ENCODE data around the gene ACOT2. TPM values are rescaled to one million over a fixed set of nuclear protein-coding genes. Genes with fewer than 3 reads are reported as not detected.

Gene ACOT2
- total RNA-seq, 1 donor from 2014 or later = 39.4 TPM

DNA sequence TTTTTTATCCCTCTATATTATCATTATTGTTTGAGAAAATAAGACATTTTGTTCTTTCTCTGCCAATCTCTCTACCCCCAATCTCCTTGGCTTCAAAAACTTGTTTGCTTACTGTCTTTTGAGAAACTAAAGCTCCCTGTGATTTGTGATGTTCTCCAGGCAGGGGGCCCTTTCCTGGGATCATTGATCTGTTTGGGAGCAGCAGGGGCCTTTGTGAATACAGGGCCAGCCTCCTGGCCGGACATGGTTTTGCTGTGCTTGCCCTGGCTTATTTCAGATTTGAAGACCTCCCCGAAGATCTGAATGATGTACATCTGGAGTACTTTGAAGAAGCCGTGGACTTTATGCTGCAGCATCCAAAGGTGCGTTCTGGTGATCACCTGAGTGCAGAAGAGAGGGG is 47.8 kb downstream of the ACOT2 start:
- DNase-seq (ENCODE audit: extremely low spot score, unreplicated experiment) = no peak

DNA sequence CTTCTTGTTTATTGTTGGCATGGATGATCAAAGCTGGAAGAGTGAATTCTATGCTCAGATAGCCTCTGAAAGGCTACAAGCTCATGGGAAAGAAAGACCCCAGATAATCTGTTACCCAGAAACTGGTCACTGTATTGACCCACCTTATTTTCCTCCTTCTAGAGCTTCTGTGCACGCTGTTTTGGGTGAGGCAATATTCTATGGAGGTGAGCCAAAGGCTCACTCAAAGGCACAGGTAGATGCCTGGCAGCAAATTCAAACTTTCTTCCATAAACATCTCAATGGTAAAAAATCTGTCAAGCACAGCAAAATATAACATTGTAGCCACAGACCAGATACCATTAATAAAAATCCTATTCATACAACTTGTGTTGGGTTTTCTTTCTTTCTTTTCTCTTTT is 50.5 kb downstream of the ACOT2 start:
- no peaks in the 10 kb centered on the region for H3K9me3 Mint-ChIP-seq (ENCODE audit: unreplicated experiment)
- DNase-seq (ENCODE audit: extremely low spot score, unreplicated experiment) = no peak
- H3K36me3 Mint-ChIP-seq (ENCODE audit: unreplicated experiment) = no peaks in the 10 kb centered on the region
- H3K27me3 Mint-ChIP-seq (ENCODE audit: unreplicated experiment) = no peaks in the 10 kb centered on the region
- no peak overlapping the region for H3K27ac Mint-ChIP-seq (ENCODE audit: unreplicated experiment)
- no peaks in the 10 kb centered on the region for H3K4me1 Mint-ChIP-seq (ENCODE audit: unreplicated experiment)
- H3K4me3 Mint-ChIP-seq (ENCODE audit: unreplicated experiment) = no peak overlapping the region
- TF ChIP-seq, protein P1, sequence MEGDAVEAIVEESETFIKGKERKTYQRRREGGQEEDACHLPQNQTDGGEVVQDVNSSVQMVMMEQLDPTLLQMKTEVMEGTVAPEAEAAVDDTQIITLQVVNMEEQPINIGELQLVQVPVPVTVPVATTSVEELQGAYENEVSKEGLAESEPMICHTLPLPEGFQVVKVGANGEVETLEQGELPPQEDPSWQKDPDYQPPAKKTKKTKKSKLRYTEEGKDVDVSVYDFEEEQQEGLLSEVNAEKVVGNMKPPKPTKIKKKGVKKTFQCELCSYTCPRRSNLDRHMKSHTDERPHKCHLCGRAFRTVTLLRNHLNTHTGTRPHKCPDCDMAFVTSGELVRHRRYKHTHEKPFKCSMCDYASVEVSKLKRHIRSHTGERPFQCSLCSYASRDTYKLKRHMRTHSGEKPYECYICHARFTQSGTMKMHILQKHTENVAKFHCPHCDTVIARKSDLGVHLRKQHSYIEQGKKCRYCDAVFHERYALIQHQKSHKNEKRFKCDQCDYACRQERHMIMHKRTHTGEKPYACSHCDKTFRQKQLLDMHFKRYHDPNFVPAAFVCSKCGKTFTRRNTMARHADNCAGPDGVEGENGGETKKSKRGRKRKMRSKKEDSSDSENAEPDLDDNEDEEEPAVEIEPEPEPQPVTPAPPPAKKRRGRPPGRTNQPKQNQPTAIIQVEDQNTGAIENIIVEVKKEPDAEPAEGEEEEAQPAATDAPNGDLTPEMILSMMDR (IDR thresholded peaks at IDR 0.05) = no peak

More for the DNA sequence above, 47.8 kb downstream of the ACOT2 start:
- Mint-ChIP-seq H3K27me3 (ENCODE audit: unreplicated experiment) (no peaks in the 10 kb centered on the region), H3K9me3 (ENCODE audit: unreplicated experiment) (no peaks in the 10 kb centered on the region), H3K4me1 (ENCODE audit: unreplicated experiment) (peaks cover 2% of the 10 kb centered on the region), H3K27ac (ENCODE audit: unreplicated experiment) (no peak overlapping the region), H3K4me3 (ENCODE audit: unreplicated experiment) (no peak overlapping the region), H3K36me3 (ENCODE audit: unreplicated experiment) (no peaks in the 10 kb centered on the region)
- TF ChIP-seq, protein P1 (IDR thresholded peaks at IDR 0.05) = no peak

DNA sequence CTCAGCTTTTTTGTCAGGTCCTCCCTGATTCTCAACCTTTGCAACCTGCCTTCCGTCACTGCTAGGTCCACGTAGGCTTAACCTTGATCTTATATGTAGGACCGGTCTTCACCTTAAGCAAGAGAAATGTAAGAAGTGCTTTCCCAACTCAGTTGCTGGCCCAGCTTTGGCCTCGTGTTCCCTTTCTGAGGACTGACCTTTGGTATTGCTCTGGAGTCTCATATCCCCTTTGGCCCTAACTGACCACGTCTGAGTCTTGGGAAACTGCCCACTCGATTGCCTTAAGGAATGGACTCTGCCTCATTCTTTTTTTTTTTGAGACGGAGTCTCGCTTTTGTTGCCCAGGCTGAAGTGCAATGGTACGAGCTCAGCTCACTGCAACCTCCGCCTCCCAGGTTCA is 51.3 kb downstream of the ACOT2 start:
- Mint-ChIP-seq H3K9me3 (ENCODE audit: unreplicated experiment) (no peaks in the 10 kb centered on the region), H3K4me1 (ENCODE audit: unreplicated experiment) (no peaks in the 10 kb centered on the region), H3K27ac (ENCODE audit: unreplicated experiment) (no peak overlapping the region), H3K4me3 (ENCODE audit: unreplicated experiment) (no peak overlapping the region), H3K27me3 (ENCODE audit: unreplicated experiment) (no peaks in the 10 kb centered on the region), H3K36me3 (ENCODE audit: unreplicated experiment) (no peaks in the 10 kb centered on the region)
- no peak for DNase-seq (ENCODE audit: extremely low spot score, unreplicated experiment)
- TF ChIP-seq, protein P1 (IDR thresholded peaks at IDR 0.05) = no peak

DNA sequence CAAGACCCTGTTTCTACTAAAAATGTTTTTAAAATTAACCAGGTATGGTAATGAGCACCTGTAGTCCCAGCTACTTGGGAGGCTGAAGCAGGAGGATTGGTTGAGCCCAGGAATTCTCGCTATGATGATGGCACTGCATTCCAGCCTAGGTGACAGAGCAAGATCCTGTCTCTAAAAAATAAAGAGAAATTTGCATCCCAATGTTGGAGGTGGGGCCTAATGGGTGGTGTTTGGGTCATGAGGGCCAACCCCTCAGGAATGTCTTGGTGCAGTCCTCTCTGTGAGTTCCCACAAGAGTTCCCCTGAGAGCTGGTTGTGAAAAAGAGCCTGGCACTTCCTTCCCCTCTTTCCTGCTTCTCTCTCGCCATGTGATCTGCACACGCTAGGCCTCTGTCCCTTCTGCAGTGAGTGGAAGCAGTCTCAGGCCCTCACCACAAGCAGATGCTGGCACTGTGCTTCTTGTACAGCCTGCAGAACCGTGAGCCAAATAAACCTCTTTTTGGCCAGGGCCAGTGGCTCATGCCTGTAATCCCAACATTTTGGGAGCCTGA is 54.6 kb downstream of the ACOT2 start:
- Mint-ChIP-seq H3K4me1 (ENCODE audit: unreplicated experiment) (no peaks in the 10 kb centered on the region), H3K27ac (ENCODE audit: unreplicated experiment) (no peak overlapping the region), H3K4me3 (ENCODE audit: unreplicated experiment) (no peak overlapping the region), H3K36me3 (ENCODE audit: unreplicated experiment) (no peaks in the 10 kb centered on the region), H3K27me3 (ENCODE audit: unreplicated experiment) (no peaks in the 10 kb centered on the region), H3K9me3 (ENCODE audit: unreplicated experiment) (no peaks in the 10 kb centered on the region)
- no peak for DNase-seq (ENCODE audit: extremely low spot score, unreplicated experiment)
- TF ChIP-seq, protein P1 (IDR thresholded peaks at IDR 0.05) = no peak

Other genes with a start within 250 kb of the ACOT2 start
- 72.7 and 73.7 TPM in 2 replicates for gene NUMB, start 110.7 kb upstream of the ACOT2 start, total RNA-seq
- 14.8 and 16.3 TPM in 2 replicates for gene RIOX1, start 78.3 kb upstream of the ACOT2 start, total RNA-seq
- 8.7 and 9.4 TPM in 2 replicates for gene ACOT1, start 32.1 kb upstream of the ACOT2 start, total RNA-seq
- gene HEATR4, start 10.3 kb upstream of the ACOT2 start, total RNA-seq = 0.46 TPM in 1 of 2 replicates, not detected in the other
- gene ACOT4, start 22.7 kb downstream of the ACOT2 start, total RNA-seq = 1.3 and 1.4 TPM in 2 replicates
- gene ACOT6, start 43.3 kb downstream of the ACOT2 start, total RNA-seq = not detected in 2 replicates
- 12.5 and 12.7 TPM in 2 replicates for gene DNAL1, start 75.8 kb downstream of the ACOT2 start, total RNA-seq
- gene PNMA1, start 145.2 kb downstream of the ACOT2 start, total RNA-seq = 81.4 and 81.8 TPM in 2 replicates